IMR-90 (cell line): ENCODE measurements around the gene WDR3.

Experiments used
- CTCF ChIP-seq: conservative IDR thresholded peaks from 2 replicates; pipeline ENCODE4 v1.5.1; 2012; ENCODE audit warnings: mild to moderate bottlenecking, low read depth, low read length, improper control_type of control experiment
- USF2 ChIP-seq: fragments of 150-350 bp; IDR thresholded peaks from 2 replicates; pipeline ENCODE4 v1.6.1; 2017; ENCODE audit warnings: mild to moderate bottlenecking, antibody characterized with exemption, low read length, low read depth

GRCh38 chr1:118012515-118013124 is 83.1 kb downstream of the WDR3 start:
- TF ChIP-seq CTCF (no peak), USF2 (no peak)
